GM12865 (cell line): ENCODE measurements around the gene PSMD2.

Experiments used
- DNase-seq: peaks from one replicate; pipeline ENCODE4 v3.0.0; 2010; ENCODE audit warnings: low read depth
- H3K4me3 ChIP-seq: 2 replicates; pipeline ENCODE4 v1.5.1; 2011; ENCODE audit warnings: mild to moderate bottlenecking, low read depth, low read length, control low read depth
- TF ChIP-seq, protein P1 (sequence below): IDR thresholded peaks from 2 replicates; pipeline ENCODE4 v1.5.1; 2011; ENCODE audit warnings: low read length, control low read depth, low read depth, inconsistent platforms; ENCODE audit not compliant: insufficient read depth; ENCODE audit errors: missing control alignments

PSMD2 gene

DNA sequence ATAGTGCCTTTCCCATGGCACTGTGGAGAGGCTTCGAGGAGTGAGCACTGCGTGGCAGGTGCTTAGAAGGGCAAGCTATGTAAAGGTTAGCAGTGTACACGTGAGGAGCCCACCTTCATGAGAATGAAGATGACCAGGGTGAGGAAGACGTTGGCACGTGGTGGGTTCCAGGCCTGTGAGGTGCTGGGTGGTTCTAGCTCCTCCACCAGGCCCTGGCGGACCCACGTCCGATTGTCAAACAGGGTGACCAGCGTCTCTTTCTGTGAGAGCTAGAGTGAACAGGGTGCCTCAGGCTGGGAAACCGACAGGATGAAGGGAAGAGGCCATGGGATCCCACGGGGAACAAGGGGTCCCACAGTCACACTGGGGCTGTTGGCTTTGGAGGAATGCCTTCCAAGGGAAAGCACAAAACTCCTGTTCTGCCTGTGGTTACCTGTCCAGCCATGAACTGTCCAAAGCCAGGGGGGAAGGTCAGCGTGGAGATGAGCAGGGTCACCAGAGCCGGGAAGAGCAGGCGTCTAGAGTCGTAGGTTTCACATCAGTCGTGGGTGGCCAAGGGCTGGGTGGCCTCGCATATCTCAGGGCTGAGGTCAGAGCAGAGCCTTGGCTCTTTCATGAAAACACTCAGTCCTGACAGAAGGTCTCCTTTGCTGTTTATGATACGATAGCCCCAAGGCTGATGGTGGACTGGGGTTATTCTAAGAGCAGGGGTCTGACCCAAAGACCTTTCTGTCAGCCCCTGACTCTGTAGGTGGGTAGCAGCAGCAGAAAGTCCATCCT is 56.4 kb downstream of the PSMD2 start:
- no peak overlapping the region for H3K4me3 ChIP-seq
- TF ChIP-seq, protein P1, sequence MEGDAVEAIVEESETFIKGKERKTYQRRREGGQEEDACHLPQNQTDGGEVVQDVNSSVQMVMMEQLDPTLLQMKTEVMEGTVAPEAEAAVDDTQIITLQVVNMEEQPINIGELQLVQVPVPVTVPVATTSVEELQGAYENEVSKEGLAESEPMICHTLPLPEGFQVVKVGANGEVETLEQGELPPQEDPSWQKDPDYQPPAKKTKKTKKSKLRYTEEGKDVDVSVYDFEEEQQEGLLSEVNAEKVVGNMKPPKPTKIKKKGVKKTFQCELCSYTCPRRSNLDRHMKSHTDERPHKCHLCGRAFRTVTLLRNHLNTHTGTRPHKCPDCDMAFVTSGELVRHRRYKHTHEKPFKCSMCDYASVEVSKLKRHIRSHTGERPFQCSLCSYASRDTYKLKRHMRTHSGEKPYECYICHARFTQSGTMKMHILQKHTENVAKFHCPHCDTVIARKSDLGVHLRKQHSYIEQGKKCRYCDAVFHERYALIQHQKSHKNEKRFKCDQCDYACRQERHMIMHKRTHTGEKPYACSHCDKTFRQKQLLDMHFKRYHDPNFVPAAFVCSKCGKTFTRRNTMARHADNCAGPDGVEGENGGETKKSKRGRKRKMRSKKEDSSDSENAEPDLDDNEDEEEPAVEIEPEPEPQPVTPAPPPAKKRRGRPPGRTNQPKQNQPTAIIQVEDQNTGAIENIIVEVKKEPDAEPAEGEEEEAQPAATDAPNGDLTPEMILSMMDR = no peak
- no peak for DNase-seq

DNA sequence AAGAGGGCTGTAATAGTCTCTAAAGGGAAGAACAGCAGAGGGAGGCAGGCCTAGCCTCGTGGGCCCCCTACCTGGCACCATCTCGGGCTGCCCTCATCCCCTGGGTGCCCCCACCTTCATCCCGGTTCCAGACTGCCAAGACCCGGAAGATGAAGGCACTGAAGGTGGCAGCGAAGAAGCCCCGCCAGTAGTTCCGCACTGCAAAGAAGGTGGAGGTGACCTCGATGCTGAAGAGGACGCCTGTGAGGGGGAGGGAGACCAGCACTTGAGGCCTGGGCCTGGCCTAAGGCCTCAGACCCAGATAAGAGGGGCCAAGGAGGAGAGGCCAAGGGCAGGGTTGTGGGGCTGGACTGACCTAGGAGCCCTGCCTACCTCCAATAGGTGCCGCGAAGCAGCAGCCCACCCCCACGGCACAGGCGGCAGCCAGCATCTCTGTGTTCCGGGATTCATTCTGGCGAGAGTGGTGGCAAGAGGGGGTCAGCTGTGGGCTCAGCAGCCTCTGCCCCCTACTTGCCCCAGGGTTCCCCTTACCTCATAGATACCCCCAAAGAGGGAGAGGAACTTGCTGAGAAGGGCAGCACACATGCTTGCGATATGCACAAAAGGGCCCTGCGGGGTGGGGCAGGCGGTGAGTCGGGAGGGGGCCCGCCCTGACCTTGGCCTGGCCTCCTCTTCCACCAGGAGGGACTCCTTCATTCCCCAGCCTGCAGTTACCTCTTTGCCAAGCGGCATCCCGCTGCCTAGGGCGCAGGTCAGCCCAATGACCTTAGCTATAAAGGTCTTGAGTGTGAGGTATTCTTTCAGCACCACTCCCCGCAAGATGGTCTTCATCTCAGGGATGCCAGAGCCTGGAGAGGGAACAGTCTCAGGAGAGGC is 58.4 kb downstream of the PSMD2 start:
- no peak overlapping the region for H3K4me3 ChIP-seq
- DNase-seq = no peak
- TF ChIP-seq, protein P1 = no peak

DNA sequence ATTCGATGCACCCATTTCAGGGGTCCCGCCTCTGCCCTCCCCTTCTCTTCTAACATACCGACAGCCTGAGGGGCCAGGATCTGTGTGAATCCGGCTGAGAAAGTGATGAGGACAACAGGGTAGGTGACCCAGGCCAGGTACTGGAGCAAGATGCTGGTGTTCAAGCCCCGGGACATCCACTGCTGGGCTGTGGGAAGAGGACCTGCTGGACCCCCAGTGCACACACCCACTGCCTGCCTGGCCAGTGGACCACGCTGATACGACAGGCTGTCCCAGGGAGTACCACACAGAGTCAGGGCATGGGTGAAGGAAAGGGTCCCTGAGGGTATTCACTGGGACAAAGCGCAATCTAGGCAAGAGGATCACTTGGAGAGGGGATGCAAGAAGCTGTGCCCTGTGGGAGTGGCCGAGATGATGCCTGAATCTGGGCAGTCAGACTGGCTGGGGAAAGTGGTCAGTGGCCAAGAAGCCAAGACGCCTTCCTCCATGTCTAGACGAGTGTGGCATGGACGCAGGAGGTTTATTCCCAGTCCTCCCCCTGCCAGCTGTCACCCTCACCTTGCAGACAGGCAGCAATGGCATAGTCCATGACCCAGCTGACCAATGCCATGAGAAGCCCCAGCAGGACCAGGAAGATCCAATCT is 59.2 kb downstream of the PSMD2 start:
- no peak for DNase-seq
- TF ChIP-seq, protein P1 = no peak

More for the DNA sequence above, 59.2 kb downstream of the PSMD2 start:
- no peak overlapping the region for H3K4me3 ChIP-seq
